Activated CD4-positive, alpha-beta T cell treated with anti-CD3 and anti-CD28 coated beads for 36 hours (primary cell): ENCODE measurements around the gene GLIS1. TPM values are rescaled to one million over a fixed set of nuclear protein-coding genes. Genes with fewer than 3 reads are reported as not detected.

Source experiments
- ATAC-seq: fragments of 200-7000 bp; cut with Tn5 transposase; one replicate; pipeline ENCODE4 v1.10.0; 2021; ENCODE audit warnings: mild to moderate bottlenecking, moderate library complexity
- CTCF ChIA-PET: fragments of 350-600 bp; sonication (Branson Sonifier 250); formaldehyde crosslinking; loops from one replicate; lab custom pipeline; 2021; ENCODE audit warnings: antibody characterized with exemption; lab: Charles Lee
- POLR2A ChIA-PET: fragments of 350-600 bp; sonication (Branson Sonifier 250); formaldehyde crosslinking; loops from one replicate; lab custom pipeline; 2021; ENCODE audit warnings: antibody characterized with exemption, inconsistent platforms; lab: Charles Lee
- DNase-seq: peaks from one replicate; pipeline ENCODE4 v3.0.0-alpha.2; 2020
- H3K27ac Mint-ChIP-seq: one replicate; pipeline ENCODE4 v1.8.0; 2021; ENCODE audit warnings: mixed read lengths
- H3K27me3 Mint-ChIP-seq: one replicate; pipeline ENCODE4 v1.8.0; 2021; ENCODE audit warnings: mixed read lengths
- H3K36me3 Mint-ChIP-seq: one replicate; pipeline ENCODE4 v1.8.0; 2021; ENCODE audit warnings: low read depth, mixed read lengths
- H3K4me1 Mint-ChIP-seq: one replicate; pipeline ENCODE4 v1.8.0; 2021; ENCODE audit warnings: mixed read lengths
- H3K4me3 Mint-ChIP-seq: one replicate; pipeline ENCODE4 v1.8.0; 2021; ENCODE audit warnings: mild to moderate bottlenecking, moderate library complexity, mixed read lengths
- H3K9me3 Mint-ChIP-seq: one replicate; pipeline ENCODE4 v1.8.0; 2021; ENCODE audit warnings: low read depth, mixed read lengths
- intact Hi-C, 2 experiments: fragments of 100-400 bp; cut with DNase I in 1 of 2; cut with micrococcal nuclease in 1 of 2; formaldehyde crosslinking; loops; one replicate each; pipeline versions ENCODE4 v1.14.2 to v1.15.1; 2022 to 2024; cut with DNase I, micrococcal nuclease
- total RNA-seq, 2 experiments: library from RNA; stranded (reverse); gene quantifications; one replicate each; pipeline ENCODE4 v1.2.3, GENCODE V29; 2021

The GLIS1 gene
- total RNA-seq, 2 experiments from 2014 or later: not detected

GRCh38 chr1:53728702-53729455, 10.1 kb downstream of the GLIS1 start:
- Mint-ChIP-seq H3K27ac (no peak overlapping the region), H3K36me3 (no peaks in the 10 kb centered on the region), H3K9me3 (no peaks in the 10 kb centered on the region), H3K27me3 (peaks cover 7% of the 10 kb centered on the region), H3K4me1 (no peaks in the 10 kb centered on the region), H3K4me3 (no peak overlapping the region)
- CTCF ChIA-PET: no interaction called here
- POLR2A ChIA-PET: interaction anchor here (0.6 kb wide), 1 partner anchor 538 kb away, joined by 5 read pairs; no protein-coding TSS in a partner anchor
- no peak for ATAC-seq
- DNase-seq: no peak
- intact Hi-C loops: no loop called here

GRCh38 chr1:53728196-53728595, 10.8 kb downstream of the GLIS1 start:
- Mint-ChIP-seq H3K36me3 (no peaks in the 10 kb centered on the region), H3K27ac (no peak overlapping the region), H3K4me1 (no peaks in the 10 kb centered on the region), H3K9me3 (no peaks in the 10 kb centered on the region), H3K4me3 (no peak overlapping the region), H3K27me3 (peaks cover 2% of the 10 kb centered on the region)
- DNase-seq (no peak), ATAC-seq (no peak)
- ChIA-PET CTCF (interaction anchor here (1.4 kb wide), 1 partner anchor 12 kb away, joined by 3 read pairs; no protein-coding TSS in a partner anchor), POLR2A (interaction anchor here (0.6 kb wide), 1 partner anchor 537 kb away, joined by 5 read pairs; no protein-coding TSS in a partner anchor)
- intact Hi-C loops: no loop called here

DNA sequence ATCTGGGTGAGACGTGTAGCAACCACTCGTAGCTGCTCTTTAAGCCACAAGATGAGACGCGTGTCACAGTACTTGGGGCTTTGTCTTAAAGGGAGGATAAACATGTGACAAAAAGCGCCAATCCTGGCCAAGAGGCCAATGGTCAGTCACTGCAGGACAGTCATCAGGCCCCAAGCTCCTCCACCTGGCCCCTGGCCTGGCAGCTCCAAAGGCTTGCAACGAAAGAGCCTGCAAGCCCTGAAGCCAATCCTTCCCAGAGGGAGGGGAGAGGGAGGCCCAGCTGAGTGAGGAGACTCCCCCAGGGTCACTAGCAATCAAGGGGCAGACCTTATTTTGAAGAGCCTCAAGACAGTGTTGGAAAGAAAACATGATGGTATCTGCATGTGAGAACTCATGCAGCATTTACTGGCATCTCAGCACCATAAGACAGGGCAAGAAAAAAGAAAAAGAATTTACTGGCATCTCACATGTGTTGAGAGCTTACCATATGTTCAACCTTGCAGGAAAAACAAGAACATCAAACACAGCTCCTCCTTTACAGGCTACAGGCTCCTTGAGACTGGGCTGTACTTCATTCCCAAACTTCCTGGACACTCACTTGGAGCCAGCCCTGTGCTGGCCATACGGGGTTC, 11.4 kb downstream of the GLIS1 start:
- DNase-seq (no peak), ATAC-seq (no peak)
- H3K9me3 Mint-ChIP-seq: no peaks in the 10 kb centered on the region
- peaks cover 2% of the 10 kb centered on the region for H3K27me3 Mint-ChIP-seq
- ChIA-PET POLR2A (no interaction called here), CTCF (interaction anchor here (0.5 to 1.4 kb wide), 3 partner anchors 12 to 44 kb away, joined by 3 read pairs; no protein-coding TSS in a partner anchor)
- intact Hi-C loops: no loop called here
- no peak overlapping the region for H3K4me3 Mint-ChIP-seq
- no peak overlapping the region for H3K27ac Mint-ChIP-seq
- H3K36me3 Mint-ChIP-seq: no peaks in the 10 kb centered on the region
- no peaks in the 10 kb centered on the region for H3K4me1 Mint-ChIP-seq

DNA sequence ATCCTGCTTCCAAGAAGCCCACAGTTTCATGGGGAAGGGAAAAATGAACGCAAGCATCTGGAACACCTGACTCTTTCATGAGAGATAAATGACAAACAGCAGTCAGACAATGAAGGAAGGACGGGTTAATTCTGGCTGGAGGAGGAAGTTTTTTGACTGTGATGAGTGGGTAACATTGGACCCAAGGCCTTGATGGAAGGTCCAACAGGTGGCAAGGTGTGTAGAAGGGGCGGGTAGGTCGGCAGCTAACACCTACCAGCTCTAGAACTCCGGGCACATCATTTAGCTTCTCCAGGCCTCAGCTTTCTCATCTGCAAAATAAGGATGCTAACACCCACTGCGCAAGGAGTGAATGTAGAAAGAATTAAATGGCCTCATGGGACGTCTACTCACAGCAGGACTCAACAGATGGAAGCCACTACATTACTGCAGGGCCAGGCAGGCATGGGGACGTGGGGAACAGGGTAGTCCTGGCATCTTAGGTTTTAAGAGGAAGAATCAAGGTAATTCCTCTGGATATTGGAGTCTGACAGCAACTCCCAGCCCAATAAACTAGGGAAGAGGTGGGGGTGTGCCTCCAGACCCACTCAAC, 12.9 kb downstream of the GLIS1 start:
- CTCF ChIA-PET: no interaction called here
- Mint-ChIP-seq H3K4me3 (no peak overlapping the region), H3K36me3 (no peaks in the 10 kb centered on the region)

GRCh38 chr1:53725238-53725689, 13.7 kb downstream of the GLIS1 start:
- POLR2A ChIA-PET: interaction anchor here (0.5 kb wide), 1 partner anchor 29 kb away, joined by 3 read pairs; no protein-coding TSS in a partner anchor
- no peaks in the 10 kb centered on the region for H3K27me3 Mint-ChIP-seq
- H3K4me3 Mint-ChIP-seq: no peak overlapping the region
- intact Hi-C loops: no loop called here
- no peaks in the 10 kb centered on the region for H3K36me3 Mint-ChIP-seq
- CTCF ChIA-PET: interaction anchor here (1.0 kb wide), 1 partner anchor 12 kb away, joined by 3 read pairs; no protein-coding TSS in a partner anchor
- H3K27ac Mint-ChIP-seq: no peak overlapping the region
- ATAC-seq: no peak
- no peaks in the 10 kb centered on the region for H3K4me1 Mint-ChIP-seq
- no peaks in the 10 kb centered on the region for H3K9me3 Mint-ChIP-seq
- peak; percentile 9 for DNase-seq

More for the DNA sequence above, 12.9 kb downstream of the GLIS1 start:
- no peak for DNase-seq
- POLR2A ChIA-PET: no interaction called here
- H3K27ac Mint-ChIP-seq: no peak overlapping the region
- no peaks in the 10 kb centered on the region for H3K4me1 Mint-ChIP-seq
- no peak for ATAC-seq
- H3K27me3 Mint-ChIP-seq: no peaks in the 10 kb centered on the region
- H3K9me3 Mint-ChIP-seq: no peaks in the 10 kb centered on the region
- intact Hi-C loops: no loop called here

DNA sequence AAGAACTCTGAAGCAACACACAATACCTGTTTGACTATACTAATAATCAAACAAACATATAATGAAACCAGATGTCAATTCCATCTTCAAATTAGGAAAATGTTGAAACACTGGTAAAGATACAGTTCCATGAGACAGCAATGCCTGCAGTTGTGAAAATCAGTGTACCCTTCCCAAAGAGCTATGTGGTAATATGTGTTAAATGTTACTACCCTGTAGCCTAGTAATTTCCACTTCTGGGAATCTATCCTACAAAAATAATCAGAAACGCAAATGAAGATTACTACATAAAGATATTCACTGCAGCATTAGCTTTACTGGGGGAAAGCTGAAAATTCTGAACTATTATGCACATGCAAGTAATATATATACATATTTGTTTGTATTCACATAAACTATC, 16.9 kb downstream of the GLIS1 start:
- Mint-ChIP-seq H3K4me1 (no peaks in the 10 kb centered on the region), H3K9me3 (no peaks in the 10 kb centered on the region), H3K36me3 (no peaks in the 10 kb centered on the region), H3K27me3 (no peaks in the 10 kb centered on the region), H3K27ac (no peak overlapping the region), H3K4me3 (no peak overlapping the region)
- ATAC-seq: no peak
- CTCF ChIA-PET: no interaction called here
- intact Hi-C loops: no loop called here
- POLR2A ChIA-PET: no interaction called here
- no peak for DNase-seq

DNA sequence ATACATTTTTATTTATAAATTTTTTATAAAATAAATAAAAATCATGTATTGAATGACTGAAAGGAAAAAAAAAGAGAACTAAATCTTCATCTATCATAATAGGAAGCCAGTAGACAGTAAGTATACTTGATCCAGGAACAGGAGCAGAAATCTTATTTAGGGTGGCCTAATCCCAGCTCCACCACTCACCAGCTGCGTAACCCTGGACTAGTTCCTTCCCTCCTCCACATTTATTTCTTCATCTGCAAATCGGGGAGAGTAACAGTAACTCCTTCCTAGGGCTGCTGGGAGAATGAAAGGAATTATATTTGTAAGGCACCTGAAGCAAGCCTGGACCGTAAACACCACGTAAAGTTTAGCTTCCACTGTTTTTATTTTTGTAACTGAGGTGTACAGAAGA, 17.9 kb downstream of the GLIS1 start:
- H3K4me3 Mint-ChIP-seq: no peak overlapping the region
- H3K9me3 Mint-ChIP-seq: no peaks in the 10 kb centered on the region
- POLR2A ChIA-PET: no interaction called here
- no peaks in the 10 kb centered on the region for H3K36me3 Mint-ChIP-seq
- no peaks in the 10 kb centered on the region for H3K4me1 Mint-ChIP-seq
- ATAC-seq: no peak
- DNase-seq: no peak
- CTCF ChIA-PET: no interaction called here
- no peaks in the 10 kb centered on the region for H3K27me3 Mint-ChIP-seq
- H3K27ac Mint-ChIP-seq: no peak overlapping the region
- intact Hi-C loops: no loop called here

DNA sequence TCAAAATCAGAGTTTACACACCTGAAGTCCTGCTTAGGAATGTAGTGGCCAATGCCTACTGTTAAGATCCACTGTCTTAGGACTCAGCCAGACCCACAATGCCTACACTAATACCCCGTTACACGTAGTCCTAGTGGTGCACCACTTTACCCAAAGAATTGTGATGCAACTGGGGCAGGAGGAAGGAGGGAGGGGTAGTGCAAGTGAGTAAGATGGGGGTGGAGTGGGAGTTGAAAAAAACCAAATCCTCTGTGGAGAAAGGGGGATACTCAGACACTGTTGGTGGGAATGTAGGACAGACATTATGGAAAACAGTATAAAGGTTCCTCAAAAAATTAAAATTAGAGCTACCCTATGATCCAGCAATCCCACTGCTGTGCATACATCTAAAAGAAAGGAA, 19.5 kb downstream of the GLIS1 start:
- no peaks in the 10 kb centered on the region for H3K27me3 Mint-ChIP-seq
- no peak overlapping the region for H3K27ac Mint-ChIP-seq
- ChIA-PET POLR2A (no interaction called here), CTCF (interaction anchor here (0.6 kb wide), 1 partner anchor 34 kb away, joined by 3 read pairs; no protein-coding TSS in a partner anchor)
- ATAC-seq (no peak), DNase-seq (no peak)
- no peaks in the 10 kb centered on the region for H3K36me3 Mint-ChIP-seq
- H3K4me3 Mint-ChIP-seq: no peak overlapping the region
- intact Hi-C loops: no loop called here
- no peaks in the 10 kb centered on the region for H3K9me3 Mint-ChIP-seq
- no peaks in the 10 kb centered on the region for H3K4me1 Mint-ChIP-seq

DNA sequence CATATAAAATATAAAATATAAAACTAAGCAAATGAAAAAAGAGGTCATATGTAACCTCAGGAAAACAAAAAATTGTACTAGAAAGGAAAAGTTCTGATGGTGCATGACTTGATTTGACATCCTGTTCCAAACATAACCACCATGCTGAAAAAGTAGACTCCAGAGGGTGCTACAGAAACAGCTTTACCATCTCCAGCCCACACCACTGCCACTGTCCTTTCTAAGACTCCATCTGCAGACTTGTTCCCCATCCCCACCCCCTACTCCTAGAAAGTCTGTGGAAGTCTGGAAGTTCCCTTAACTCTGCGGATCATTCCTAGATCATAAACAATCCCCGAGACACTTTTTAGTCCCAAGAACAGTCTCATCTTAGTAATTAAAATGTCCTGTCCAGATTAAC, 20.5 kb downstream of the GLIS1 start:
- no peak for ATAC-seq
- no peaks in the 10 kb centered on the region for H3K9me3 Mint-ChIP-seq
- no peaks in the 10 kb centered on the region for H3K36me3 Mint-ChIP-seq
- ChIA-PET CTCF (no interaction called here), POLR2A (no interaction called here)
- DNase-seq: no peak
- H3K4me3 Mint-ChIP-seq: no peak overlapping the region
- intact Hi-C loops: no loop called here
- no peaks in the 10 kb centered on the region for H3K4me1 Mint-ChIP-seq
- no peaks in the 10 kb centered on the region for H3K27me3 Mint-ChIP-seq
- H3K27ac Mint-ChIP-seq: no peak overlapping the region

DNA sequence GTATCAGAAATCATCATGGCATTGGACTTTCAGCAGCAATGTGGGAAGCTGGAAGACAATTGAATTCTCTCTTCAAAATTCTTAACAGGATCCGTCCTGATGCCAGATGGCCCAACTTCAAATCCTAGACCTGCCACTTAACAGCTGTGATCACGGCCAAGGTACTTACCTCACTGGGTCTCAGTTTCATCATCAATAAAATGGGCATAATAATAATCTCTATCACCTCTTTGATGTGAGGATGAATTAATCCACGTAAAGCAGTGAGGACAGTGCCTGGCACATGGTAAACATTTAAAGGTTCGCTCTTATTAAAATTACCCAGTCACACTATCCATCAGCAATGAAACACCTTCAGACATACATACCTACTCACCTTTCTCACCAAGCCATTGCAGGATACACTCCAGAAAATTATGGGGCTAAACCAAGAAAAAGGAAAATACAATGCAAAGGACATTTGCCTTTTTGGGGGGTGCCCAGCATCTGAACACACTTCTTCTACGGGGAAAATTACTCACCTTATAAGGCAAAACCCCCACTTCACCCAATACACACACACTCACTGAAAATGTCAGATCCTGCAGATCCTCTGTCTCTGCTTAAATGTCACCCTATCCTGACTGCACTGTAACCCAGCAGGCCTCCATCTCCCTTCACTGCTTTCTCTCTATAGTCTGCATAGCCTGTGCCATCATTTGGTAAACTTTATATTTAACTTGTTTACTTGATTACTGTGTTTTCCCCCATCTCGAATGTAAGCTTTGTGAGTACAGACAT, 21.7 kb downstream of the GLIS1 start:
- no peak overlapping the region for H3K4me3 Mint-ChIP-seq
- no peak for DNase-seq
- H3K27ac Mint-ChIP-seq: no peak overlapping the region
- H3K4me1 Mint-ChIP-seq: no peaks in the 10 kb centered on the region
- intact Hi-C loops: no loop called here
- ChIA-PET POLR2A (no interaction called here), CTCF (interaction anchor here (1.1 kb wide), 1 partner anchor 20 kb away, joined by 3 read pairs; no protein-coding TSS in a partner anchor)
- no peaks in the 10 kb centered on the region for H3K36me3 Mint-ChIP-seq
- H3K27me3 Mint-ChIP-seq: no peaks in the 10 kb centered on the region
- ATAC-seq: no peak
- no peaks in the 10 kb centered on the region for H3K9me3 Mint-ChIP-seq

DNA sequence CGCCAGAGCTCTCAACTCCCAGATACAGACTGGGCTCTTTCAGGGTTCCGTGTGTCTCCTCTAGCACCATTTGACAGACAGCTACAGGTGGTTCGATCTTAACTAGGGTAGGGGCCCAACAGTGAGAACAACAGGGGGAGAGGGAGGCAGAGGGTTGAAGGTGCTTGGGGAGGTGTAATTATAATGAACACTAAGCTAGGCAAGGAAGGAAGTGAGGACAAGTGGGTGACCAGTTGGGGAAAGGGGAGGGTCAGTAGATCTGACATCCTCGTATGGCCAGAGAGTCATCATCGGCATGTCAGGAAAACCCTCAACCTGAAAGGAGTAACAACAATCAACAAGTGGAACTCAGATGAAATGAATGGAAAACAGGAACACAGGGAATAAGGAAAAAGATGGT, 22.8 kb downstream of the GLIS1 start:
- CTCF ChIA-PET: interaction anchor here (0.6 to 1.5 kb wide), 3 partner anchors 10 to 21 kb away, joined by 3 read pairs; no protein-coding TSS in a partner anchor
- Mint-ChIP-seq H3K27ac (no peak overlapping the region), H3K27me3 (no peaks in the 10 kb centered on the region), H3K9me3 (no peaks in the 10 kb centered on the region), H3K4me3 (no peak overlapping the region), H3K36me3 (no peaks in the 10 kb centered on the region), H3K4me1 (no peaks in the 10 kb centered on the region)
- intact Hi-C loops: no loop called here
- no peak for DNase-seq
- POLR2A ChIA-PET: no interaction called here
- ATAC-seq: no peak
